Psoas muscle (tissue), 8 donors: ENCODE results near the gene GABBR2. TPM values are rescaled to one million over a fixed set of nuclear protein-coding genes. Genes with fewer than 3 reads are reported as not detected.

Experiments
- ATAC-seq, 4 donors: fragments of 200-7000 bp; cut with Tn5 transposase; one replicate each; pipeline ENCODE4 v1.9.1; 2020; ENCODE audit warnings: moderate library complexity in 3 of 4, mild to moderate bottlenecking in 2 of 4
- DNase-seq, 2 donors: peaks; one replicate each; pipeline ENCODE4 v3.0.0-alpha.2; 2020
- H3K27ac ChIP-seq: fragments of 200-600 bp; one replicate; pipeline ENCODE4 v1.8.0; 2022
- H3K27me3 ChIP-seq, 3 donors: fragments of 200-600 bp in 1 of 3; one replicate each; pipeline versions ENCODE4 v1.6.1 to v1.8.0; 2013 to 2022; ENCODE audit warnings: low read length in 2 of 3, mild to moderate bottlenecking in 2 of 3, moderate library complexity in 1 of 3; ENCODE audit not compliant: insufficient read depth in 3 of 3
- H3K36me3 ChIP-seq, 2 donors: fragments of 200-600 bp in 1 of 2; one replicate each; pipeline versions ENCODE4 v1.6.1 to v1.8.0; 2013 to 2022; ENCODE audit warnings: low read depth in 1 of 2, mild to moderate bottlenecking in 1 of 2, moderate library complexity in 1 of 2; ENCODE audit not compliant: insufficient read depth in 1 of 2
- H3K4me1 ChIP-seq: fragments of 200-600 bp; one replicate; pipeline ENCODE4 v1.8.0; 2022
- H3K4me3 ChIP-seq: fragments of 200-600 bp; one replicate; pipeline ENCODE4 v1.8.0; 2022; ENCODE audit warnings: mild to moderate bottlenecking
- H3K9me3 ChIP-seq: fragments of 200-600 bp; one replicate; pipeline ENCODE4 v1.8.0; 2022
- WGBS, 3 donors: extraction: QIAGEN DNeasy Blood & Tissue Kit; methylation state at CpG; one replicate each; pipeline versions ENCODE4 v1.1.6 to v1.1.7; 2013; 5-methylcytosine and 5-hydroxymethylcytosine counted together
- intact Hi-C, 2 donors: fragments of 100-400 bp; cut with DNase I; formaldehyde crosslinking; loops; one replicate each; pipeline versions ENCODE4 v1.11.0 to v1.14.2; 2022
- polyA plus RNA-seq, 3 donors: library from polyadenylated mRNA; stranded (reverse); fragments of 200-250 nt; gene quantifications; one replicate each; pipeline ENCODE4 v1.2.3, GENCODE V29; 2013
- total RNA-seq, 4 donors: library from RNA; stranded (reverse); fragmentation: NEBNext Ultra II Directional in 2 of 4; extraction: Animal tissue kit (Norgen Biotek cat#: 25700) in 2 of 4; gene quantifications; one replicate each; pipeline versions ENCODE4 v1.2.1 to v1.2.4, GENCODE V29; 2021 to 2023
- TF ChIP-seq, protein P1 (sequence below): fragments of 200-600 bp; IDR thresholded peaks from one replicate; pipeline ENCODE4 v1.8.0; 2022; ENCODE audit warnings: antibody characterized with exemption
- donor health status: healthy with polysubstance abuse.
- donor health status: DM: no; HTN: no; CAD: no; lungs with moderate emphysema.
- donor health status: Bipolar disorder and iron deficiency.
- donor health status: healthy.
- donor health status: DM: yes; HTN: yes; CAD: no.
- donor health status: DM: no; HTN: no; CAD: no.
- donor health status: DM: no; HTN: no; CAD: no.
- donor health status: DM: yes; HTN: yes; CAD: no.

The GABBR2 gene
- total and polyA plus RNA-seq, 7 donors: 0.08 to 0.66 (median 0.38) TPM

DNA sequence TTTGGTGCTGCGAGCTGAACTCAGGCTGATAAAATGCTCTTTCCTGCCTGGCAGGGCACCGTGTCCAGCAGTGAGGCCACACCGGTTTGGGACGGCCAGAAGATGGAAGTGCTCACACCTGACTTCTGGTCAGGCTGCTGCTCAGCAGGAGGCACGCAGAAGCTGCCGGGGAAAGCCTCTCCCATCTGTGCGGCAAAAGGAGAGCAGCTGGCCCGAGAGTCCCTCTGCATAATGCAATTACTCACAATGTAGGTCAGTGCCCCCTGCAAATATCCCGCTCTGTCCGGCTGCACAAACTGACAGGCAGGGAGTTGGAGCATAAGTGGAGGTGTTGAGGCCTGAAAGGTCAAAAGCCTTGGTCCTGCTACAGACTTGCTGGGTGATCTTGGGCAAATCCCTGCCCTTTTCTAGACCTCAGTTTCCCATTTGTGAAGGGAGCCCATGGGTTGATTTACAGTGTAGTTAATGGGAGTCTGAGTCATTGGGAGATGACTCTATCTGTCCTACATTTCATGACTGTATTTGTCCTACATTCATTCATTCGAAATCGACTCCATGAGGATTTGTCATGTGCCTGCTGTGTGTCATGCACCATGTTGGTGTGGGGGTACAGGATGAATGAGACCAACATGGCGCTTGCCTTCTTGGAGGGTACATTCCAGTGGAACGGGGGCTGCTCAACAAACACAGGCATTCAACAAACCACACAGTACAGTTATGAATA is 391.4 kb downstream of the GABBR2 start:
- ATAC-seq (no peak), DNase-seq (no peak)
- Histone ChIP-seq H3K27ac (no peak overlapping the region), H3K27me3 (no peaks in the 10 kb centered on the region), H3K9me3 (no peaks in the 10 kb centered on the region), H3K4me1 (no peaks in the 10 kb centered on the region), H3K36me3 (no peaks in the 10 kb centered on the region), H3K4me3 (no peak overlapping the region)
- WGBS, 3 donors: 64 to 65% (median 65%) methylated on average over 14 of the region's 14 CpGs
- intact Hi-C loops: loop anchor here in 1 of 2 donors (5.0 kb wide), 1 partner anchor 455 kb away; no protein-coding TSS in a partner anchor
- TF ChIP-seq, protein P1, sequence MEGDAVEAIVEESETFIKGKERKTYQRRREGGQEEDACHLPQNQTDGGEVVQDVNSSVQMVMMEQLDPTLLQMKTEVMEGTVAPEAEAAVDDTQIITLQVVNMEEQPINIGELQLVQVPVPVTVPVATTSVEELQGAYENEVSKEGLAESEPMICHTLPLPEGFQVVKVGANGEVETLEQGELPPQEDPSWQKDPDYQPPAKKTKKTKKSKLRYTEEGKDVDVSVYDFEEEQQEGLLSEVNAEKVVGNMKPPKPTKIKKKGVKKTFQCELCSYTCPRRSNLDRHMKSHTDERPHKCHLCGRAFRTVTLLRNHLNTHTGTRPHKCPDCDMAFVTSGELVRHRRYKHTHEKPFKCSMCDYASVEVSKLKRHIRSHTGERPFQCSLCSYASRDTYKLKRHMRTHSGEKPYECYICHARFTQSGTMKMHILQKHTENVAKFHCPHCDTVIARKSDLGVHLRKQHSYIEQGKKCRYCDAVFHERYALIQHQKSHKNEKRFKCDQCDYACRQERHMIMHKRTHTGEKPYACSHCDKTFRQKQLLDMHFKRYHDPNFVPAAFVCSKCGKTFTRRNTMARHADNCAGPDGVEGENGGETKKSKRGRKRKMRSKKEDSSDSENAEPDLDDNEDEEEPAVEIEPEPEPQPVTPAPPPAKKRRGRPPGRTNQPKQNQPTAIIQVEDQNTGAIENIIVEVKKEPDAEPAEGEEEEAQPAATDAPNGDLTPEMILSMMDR: no peak

DNA sequence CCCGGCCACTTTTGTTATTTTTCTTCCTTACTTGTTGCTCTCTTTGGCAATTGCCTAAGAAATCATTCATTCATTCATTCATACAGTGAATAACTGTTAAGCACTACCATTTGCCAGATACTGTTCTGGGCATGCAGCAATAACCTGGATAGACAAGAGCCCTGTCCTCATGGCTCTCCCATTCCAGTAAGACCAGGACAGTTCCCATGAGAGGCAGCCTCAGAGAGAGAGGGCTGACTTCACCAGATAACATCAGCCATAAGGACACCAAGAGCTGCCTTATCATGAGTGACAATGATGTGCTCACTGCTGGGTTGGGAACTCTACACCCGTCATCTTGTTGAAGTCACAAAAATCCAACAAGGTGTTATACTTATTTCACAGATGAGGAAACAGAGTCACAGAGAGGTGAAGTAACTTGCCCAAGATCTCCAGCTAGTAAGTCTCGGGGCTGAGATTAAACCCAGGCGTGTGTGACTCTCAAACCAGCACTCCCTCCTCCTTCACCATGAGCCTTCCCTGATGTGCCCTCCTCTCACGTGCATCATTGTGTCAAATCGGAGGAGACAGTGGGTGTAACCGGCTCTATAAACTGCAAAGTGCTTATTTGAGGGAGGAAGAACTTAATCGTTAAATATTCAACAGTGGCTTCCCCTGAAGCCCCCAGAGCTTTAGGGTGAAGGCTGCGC is 392.1 kb downstream of the GABBR2 start:
- Histone ChIP-seq H3K36me3 (no peaks in the 10 kb centered on the region), H3K27ac (no peak overlapping the region), H3K4me3 (no peak overlapping the region), H3K27me3 (no peaks in the 10 kb centered on the region), H3K9me3 (no peaks in the 10 kb centered on the region), H3K4me1 (no peaks in the 10 kb centered on the region)
- intact Hi-C loops: loop anchor here in 1 of 2 donors (5.0 kb wide), 1 partner anchor 456 kb away; no protein-coding TSS in a partner anchor
- TF ChIP-seq, protein P1: no peak
- DNase-seq (no peak), ATAC-seq (no peak)
- WGBS, 3 donors: 71 to 81% (median 77%) methylated on average over 9 of the region's 9 CpGs

DNA sequence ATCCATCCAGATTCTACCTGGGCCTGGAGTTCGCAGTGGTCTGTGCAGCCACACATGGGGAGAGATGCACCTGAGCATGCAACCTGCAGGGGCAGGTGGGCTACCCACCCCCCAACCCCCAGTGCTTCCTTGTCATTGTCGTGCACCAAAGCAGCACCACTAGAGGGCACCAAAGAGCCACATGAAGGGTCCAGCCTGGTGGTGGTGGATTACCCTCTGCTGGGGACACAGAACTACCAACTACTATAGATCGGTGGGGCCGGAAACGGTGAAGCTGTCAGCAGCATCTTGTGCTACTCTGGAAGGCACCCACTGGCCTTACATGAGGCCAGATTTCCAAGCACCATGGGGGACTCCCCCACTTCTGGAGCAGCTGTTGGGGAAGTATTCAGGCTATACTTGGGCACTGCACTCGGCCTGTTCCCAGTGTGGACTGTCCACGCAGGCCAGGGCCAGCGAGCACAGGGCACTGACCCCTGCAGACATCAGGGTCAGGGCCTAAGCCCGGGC is 393.1 kb downstream of the GABBR2 start:
- Histone ChIP-seq H3K36me3 (no peaks in the 10 kb centered on the region), H3K4me1 (no peaks in the 10 kb centered on the region), H3K4me3 (no peak overlapping the region), H3K27ac (no peak overlapping the region), H3K27me3 (no peaks in the 10 kb centered on the region), H3K9me3 (no peaks in the 10 kb centered on the region)
- intact Hi-C loops: loop anchor here (2.0 to 5.0 kb wide), 2 partner anchors 457 to 461 kb away; no protein-coding TSS in a partner anchor
- ATAC-seq (peak; percentile 74 to 86 (median 82)), DNase-seq (peak; percentile 60 to 80)
- 21 to 29% (median 27%) methylated on average over 9 of the region's 9 CpGs for WGBS, 3 donors
- TF ChIP-seq, protein P1: peak; percentile 79

DNA sequence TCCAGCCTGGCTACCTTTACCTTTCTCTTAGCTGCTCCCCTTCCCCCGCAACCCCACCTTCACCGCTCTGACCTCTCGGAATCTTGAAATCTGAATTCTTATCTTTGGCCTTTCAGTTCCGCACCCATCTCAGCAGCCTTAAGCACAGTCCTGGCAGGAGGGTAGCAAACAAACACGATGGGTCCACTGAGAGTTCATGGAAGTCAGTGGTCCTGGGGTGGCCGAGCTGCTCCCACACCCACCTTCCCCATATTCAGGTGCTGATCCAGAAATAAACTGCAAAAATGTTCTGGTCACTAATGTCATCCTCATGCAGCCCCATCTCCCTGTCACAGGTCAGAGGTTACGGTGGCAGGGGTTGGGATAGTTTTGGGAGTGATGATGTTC is 393.7 kb downstream of the GABBR2 start:
- no peaks in the 10 kb centered on the region for H3K4me1 ChIP-seq
- ATAC-seq: no peak
- H3K4me3 ChIP-seq: no peak overlapping the region

More for the DNA sequence above, 393.7 kb downstream of the GABBR2 start:
- TF ChIP-seq, protein P1: no peak
- Histone ChIP-seq H3K9me3 (no peaks in the 10 kb centered on the region), H3K27ac (no peak overlapping the region), H3K36me3 (no peaks in the 10 kb centered on the region), H3K27me3 (no peaks in the 10 kb centered on the region)
- no peak for DNase-seq
- intact Hi-C loops: loop anchor here (2.0 to 5.0 kb wide), 2 partner anchors 457 to 462 kb away; no protein-coding TSS in a partner anchor
- 78 to 80% (median 79%) methylated on average over 7 of the region's 7 CpGs for WGBS, 3 donors
